HCT116 (cell line): Measurements from ENCODE around the gene KRTAP10-9. TPM values are rescaled to one million over a fixed set of nuclear protein-coding genes. Genes with fewer than 3 reads are reported as not detected.

ENCODE experiments used
- ATAC-seq: fragments of 200-7000 bp; cut with Tn5 transposase; 2 replicates; pipeline ENCODE4 v1.9.1; 2020; ENCODE audit warnings: mild to moderate bottlenecking, moderate library complexity
- BruUV-seq: library from RNA; stranded (reverse); fragments of 400-500 nt; replicated peaks from 2 replicates; lab custom pipeline; 2021; lab: Mats Ljungman, UMichigan
- CTCF ChIA-PET: fragments of 300-600 bp; sonication (Branson Sonifier 250); formaldehyde crosslinking; loops from one replicate; lab custom pipeline; 2021; ENCODE audit warnings: antibody characterized with exemption; lab: Charles Lee
- POLR2A ChIA-PET: fragments of 300-600, 350-600 bp; sonication (Branson Sonifier 250); formaldehyde crosslinking; loops from one replicate; lab custom pipeline; 2021; ENCODE audit warnings: antibody characterized with exemption; lab: Charles Lee
- RAD21 ChIA-PET, 2 experiments: fragments of 300-600 bp; sonication (Branson Sonifier 250); formaldehyde crosslinking; loops; one replicate each; lab custom pipeline; 2023; ENCODE audit warnings: low total read pairs in 2 of 2; ENCODE audit not compliant: uncharacterized antibody in 2 of 2, unreplicated experiment in 2 of 2, low non-redundant PET in 1 of 2; lab: Charles Lee
- DNase-seq: peaks from one replicate; pipeline ENCODE4 v3.0.0-alpha.2; 2010; ENCODE audit warnings: low read depth, low spot score
- H2AFZ ChIP-seq: fragments of 200-600 bp; shearing (Covaris generic), sonication (generic); 2 replicates; pipeline ENCODE4 v1.6.1; 2017; ENCODE audit warnings: low read depth, mixed run types, mixed read lengths, antibody characterized with exemption, low read length; ENCODE audit not compliant: poor library complexity, severe bottlenecking
- H3K27ac ChIP-seq: 2 replicates; pipeline ENCODE4 v1.5.1; 2012; ENCODE audit warnings: low read depth, low read length
- H3K27me3 ChIP-seq: fragments of 200-600 bp; sonication (generic); 2 replicates; pipeline ENCODE4 v1.6.1; 2016; ENCODE audit warnings: mixed run types, low read length, mixed read lengths; ENCODE audit not compliant: insufficient read depth
- H3K36me3 ChIP-seq, 2 experiments: fragments of 200-500 bp in 1 of 2; fragments of 200-600 bp in 1 of 2; sonication (Bioruptor generic) in 1 of 2; sonication (generic) in 1 of 2; 2 replicates each; pipeline versions ENCODE4 v1.5.1 to v1.6.1; 2014 to 2016; ENCODE audit warnings: low read length in 2 of 2, inconsistent platforms in 1 of 2, mixed read lengths in 1 of 2, mixed run types in 1 of 2; ENCODE audit not compliant: insufficient read depth in 2 of 2, control insufficient read depth in 1 of 2
- H3K4me1 ChIP-seq, 2 experiments: fragments of 200-600 bp in 1 of 2; sonication (generic) in 1 of 2; 2 replicates each; pipeline versions ENCODE4 v1.5.1 to v1.6.1; 2012 to 2017; ENCODE audit warnings: low read length in 2 of 2, inconsistent platforms in 1 of 2, mild to moderate bottlenecking in 1 of 2, mixed read lengths in 1 of 2, mixed run types in 1 of 2, moderate library complexity in 1 of 2; ENCODE audit not compliant: insufficient read depth in 2 of 2, control insufficient read depth in 1 of 2
- H3K4me2 ChIP-seq: fragments of 200-600 bp; sonication (generic); 2 replicates; pipeline ENCODE4 v1.6.1; 2017; ENCODE audit warnings: mixed run types, low read length, mixed read lengths
- H3K4me3 ChIP-seq, 2 experiments: fragments of 200-600 bp in 1 of 2; sonication (generic) in 1 of 2; replicated peaks in 1 of 2; 2 replicates each; pipeline ENCODE4 v1.5.1; 2011 to 2016; ENCODE audit warnings: low read length in 2 of 2, control low read depth in 1 of 2, low read depth in 1 of 2, mild to moderate bottlenecking in 1 of 2, mixed read lengths in 1 of 2, mixed run types in 1 of 2
- H3K79me2 ChIP-seq: fragments of 200-600 bp; sonication (generic); 2 replicates; pipeline ENCODE4 v1.6.1; 2017; ENCODE audit warnings: mild to moderate bottlenecking, mixed run types, low read length, moderate library complexity, mixed read lengths; ENCODE audit not compliant: insufficient read depth
- H3K9ac ChIP-seq: fragments of 200-600 bp; sonication (generic); 2 replicates; pipeline ENCODE4 v1.6.1; 2016; ENCODE audit warnings: low read length, mixed read lengths
- H3K9me2 ChIP-seq: fragments of 200-600 bp; sonication (generic), shearing (Covaris generic); 2 replicates; pipeline ENCODE4 v1.6.1; 2017; ENCODE audit warnings: mixed run types, mild to moderate bottlenecking, moderate library complexity; ENCODE audit not compliant: insufficient read depth
- H3K9me3 ChIP-seq, 2 experiments: fragments of 200-500 bp in 1 of 2; fragments of 200-600 bp in 1 of 2; sonication (Bioruptor generic) in 1 of 2; sonication (generic) in 1 of 2; 2 replicates each; pipeline ENCODE4 v1.6.1; 2014 to 2017; ENCODE audit warnings: low read length in 2 of 2, mixed read lengths in 2 of 2, inconsistent platforms in 1 of 2, low read depth in 1 of 2, mild to moderate bottlenecking in 1 of 2, mixed run types in 1 of 2, moderate library complexity in 1 of 2; ENCODE audit not compliant: control insufficient read depth in 1 of 2, insufficient read depth in 1 of 2
- H4K20me1 ChIP-seq: fragments of 200-600 bp; sonication (generic), shearing (Covaris generic); 2 replicates; pipeline ENCODE4 v1.6.1; 2017; ENCODE audit warnings: mixed run types, mild to moderate bottlenecking, moderate library complexity; ENCODE audit not compliant: insufficient read depth
- CBX3 ChIP-seq: IDR thresholded peaks from 2 replicates; pipeline ENCODE4 v1.6.1; 2012; ENCODE audit warnings: low read depth
- CEBPB ChIP-seq: IDR thresholded peaks from 2 replicates; pipeline ENCODE4 v1.6.1; 2012; ENCODE audit warnings: low read depth
- CTCF ChIP-seq, 3 experiments: fragments of 200-600 bp in 1 of 3; sonication (generic) in 1 of 3; IDR thresholded peaks in 2 of 3; conservative IDR thresholded peaks in 1 of 3; 2 replicates each; pipeline ENCODE4 v1.5.1; 2012 to 2017; ENCODE audit warnings: low read depth in 2 of 3, low read length in 2 of 3, antibody characterized with exemption in 1 of 3, borderline replicate concordance in 1 of 3, control low read depth in 1 of 3, mild to moderate bottlenecking in 1 of 3, mixed read lengths in 1 of 3, mixed run types in 1 of 3, moderate library complexity in 1 of 3; ENCODE audit not compliant: insufficient read depth in 1 of 3
- EGR1 ChIP-seq: IDR thresholded peaks from 2 replicates; pipeline ENCODE4 v1.6.1; 2012; ENCODE audit warnings: low read depth
- ELF1 ChIP-seq: IDR thresholded peaks from 2 replicates; pipeline ENCODE4 v1.6.1; 2012; ENCODE audit warnings: low read depth, borderline replicate concordance
- EZH2phosphoT487 ChIP-seq: fragments of 200-600 bp; IDR thresholded peaks from 2 replicates; pipeline ENCODE4 v1.6.1; 2018; ENCODE audit warnings: antibody characterized with exemption, borderline replicate concordance
- FOSL1 ChIP-seq: IDR thresholded peaks from 2 replicates; pipeline ENCODE4 v1.6.1; 2012; ENCODE audit warnings: low read depth
- MAX ChIP-seq: IDR thresholded peaks from 2 replicates; pipeline ENCODE4 v1.6.1; 2012
- POLR2A ChIP-seq: IDR thresholded peaks from 2 replicates; pipeline ENCODE4 v1.7.0; 2011; ENCODE audit warnings: borderline replicate concordance; ENCODE audit not compliant: insufficient read depth, insufficient read length; ENCODE audit errors: extremely low read depth
- RAD21 ChIP-seq: IDR thresholded peaks from 2 replicates; pipeline ENCODE4 v1.6.1; 2012; ENCODE audit warnings: low read depth, mild to moderate bottlenecking
- SIN3A ChIP-seq: IDR thresholded peaks from 2 replicates; pipeline ENCODE4 v1.6.1; 2012; ENCODE audit warnings: low read depth
- SP1 ChIP-seq: IDR thresholded peaks from 2 replicates; pipeline ENCODE4 v1.6.1; 2012; ENCODE audit warnings: low read depth
- SRF ChIP-seq: IDR thresholded peaks from 2 replicates; pipeline ENCODE4 v1.6.1; 2012; ENCODE audit warnings: low read depth
- TCF7L2 ChIP-seq: IDR thresholded peaks from 2 replicates; pipeline ENCODE4 v1.7.0; 2011; ENCODE audit warnings: borderline replicate concordance, inconsistent platforms; ENCODE audit not compliant: insufficient read depth, insufficient read length; ENCODE audit errors: extremely low read depth
- YY1 ChIP-seq: IDR thresholded peaks from 2 replicates; pipeline ENCODE4 v1.6.1; 2011; ENCODE audit warnings: low read length, low read depth, moderate library complexity, mild to moderate bottlenecking; ENCODE audit not compliant: insufficient replicate concordance; ENCODE audit errors: extremely low read depth
- ZBTB33 ChIP-seq: IDR thresholded peaks from 2 replicates; pipeline ENCODE4 v1.6.1; 2011; ENCODE audit warnings: mild to moderate bottlenecking, low read length, moderate library complexity; ENCODE audit not compliant: insufficient replicate concordance; ENCODE audit errors: extremely low read depth
- ZFX ChIP-seq: fragments of 450-650 bp; IDR thresholded peaks from 2 replicates; pipeline ENCODE4 v1.6.1; 2017
- ZNF274 ChIP-seq: fragments of 200-500 bp; sonication (Bioruptor generic); IDR thresholded peaks from 2 replicates; pipeline ENCODE4 v1.6.1; 2014; ENCODE audit warnings: mild to moderate bottlenecking, low read depth, low read length, inconsistent platforms
- intact Hi-C: fragments of 100-400 bp; cut with micrococcal nuclease; formaldehyde crosslinking; loops from 2 replicates; pipeline ENCODE4 v1.10.0; 2022
- total RNA-seq: library from RNA; stranded (reverse); gene quantifications from one replicate; pipeline ENCODE4 v1.2.1, GENCODE V29; 2021; ENCODE audit not compliant: unreplicated experiment
- TF ChIP-seq, protein P1 (sequence below): IDR thresholded peaks from 2 replicates; pipeline ENCODE4 v1.6.1; 2012

KRTAP10-9 gene
- total RNA-seq, 1 experiment from 2014 or later: not detected

- no peak for ATAC-seq
- no peaks in the 10 kb centered on the region for H4K20me1 ChIP-seq
- DNase-seq: no peak
Measured at GRCh38 chr21:44618909-44619308, 8.0 kb upstream of the KRTAP10-9 start.

More at GRCh38 chr21:44618909-44619308, 8.0 kb upstream of the KRTAP10-9 start:
- intact Hi-C loops: no loop called here
- H3K4me2 ChIP-seq: no peak overlapping the region
- ChIA-PET CTCF (no interaction called here), POLR2A (no interaction called here), RAD21 (no interaction called here)
- no peaks in the 10 kb centered on the region for H3K9me2 ChIP-seq
- H3K4me3 ChIP-seq: no peak overlapping the region
- no peaks in the 10 kb centered on the region for H3K27me3 ChIP-seq
- H3K4me1 ChIP-seq: no peaks in the 10 kb centered on the region
- peaks cover 12 to 24% of the 10 kb centered on the region in 2 experiments for H3K9me3 ChIP-seq
- BruUV-seq: no TSS peak
- no peaks in the 10 kb centered on the region for H3K36me3 ChIP-seq
- H3K27ac ChIP-seq: no peak overlapping the region
- H3K79me2 ChIP-seq: no peaks in the 10 kb centered on the region
- TF ChIP-seq ZFX (no peak), EZH2phosphoT487 (no peak), CEBPB (no peak), SIN3A (no peak), MAX (no peak), POLR2A (no peak), SP1 (no peak), CTCF (IDR thresholded peaks at IDR 0.05 in 2 of 3, conservative IDR thresholded peaks at IDR 0.05 in 1 of 3; ENCODE audit: borderline replicate concordance in 1 of 3, insufficient read depth in 1 of 3, low read depth in 2 of 3, low read length in 2 of 3) (no peak), EGR1 (no peak), ELF1 (no peak), CBX3 (no peak), SRF (no peak), RAD21 (no peak), ZBTB33 (no peak), TCF7L2 (no peak), ZNF274 (no peak), FOSL1 (no peak), YY1 (no peak)
- TF ChIP-seq, protein P1, sequence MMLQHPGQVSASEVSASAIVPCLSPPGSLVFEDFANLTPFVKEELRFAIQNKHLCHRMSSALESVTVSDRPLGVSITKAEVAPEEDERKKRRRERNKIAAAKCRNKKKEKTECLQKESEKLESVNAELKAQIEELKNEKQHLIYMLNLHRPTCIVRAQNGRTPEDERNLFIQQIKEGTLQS: no peak
- no peak overlapping the region for H3K9ac ChIP-seq
- H2AFZ ChIP-seq: no peak overlapping the region
